ENCODE data around the gene ZCCHC2. TPM values are rescaled to one million over a fixed set of nuclear protein-coding genes. Genes with fewer than 3 reads are reported as not detected.
A peak's percentile ranks its signal among the peaks of the same experiment; 100 is the strongest.

ZCCHC2 gene
- total RNA-seq, 2 donors from 2014 or later: 14.4 to 16.9 TPM

- Histone ChIP-seq H3K4me3 (ENCODE audit: low read length) (no peak overlapping the region), H3K4me1 (ENCODE audit: control insufficient read depth, insufficient read depth, low read length) (no peaks in the 10 kb centered on the region), H3K9ac (ENCODE audit: extremely low read depth, low read length, poor library complexity, severe bottlenecking) (no peak overlapping the region), H3K27ac (ENCODE audit: low read depth, low read length) (no peak overlapping the region), H3K36me3 (ENCODE audit: control insufficient read depth, insufficient read depth, low read length) (no peaks in the 10 kb centered on the region), H3K27me3 (ENCODE audit: control insufficient read depth, insufficient read depth, low read length, poor library complexity, severe bottlenecking) (peaks cover 40% of the 10 kb centered on the region), H3K9me3 (ENCODE audit: control insufficient read depth, low read length) (no peaks in the 10 kb centered on the region)
- no peak overlapping the region for H3K27ac Mint-ChIP-seq
- 91 to 93% methylated on average over 2 to 7 of the region's 7 CpGs for WGBS, 2 experiments (ENCODE audit: insufficient coverage in 1 of 2, insufficient read length in 1 of 2)
- peaks cover 24% of the 10 kb centered on the region for H3K27me3 Mint-ChIP-seq (ENCODE audit: insufficient read depth)
- no peaks in the 10 kb centered on the region for H3K36me3 Mint-ChIP-seq (ENCODE audit: low read depth)
- H3K9me3 Mint-ChIP-seq: no peaks in the 10 kb centered on the region
- DNase-seq: no peak
- H3K4me1 Mint-ChIP-seq: peaks cover 21% of the 10 kb centered on the region
- TF ChIP-seq CTCF (conservative IDR thresholded peaks at IDR 0.05): no peak
- H3K4me3 Mint-ChIP-seq: no peak overlapping the region
These were observed 24.1 kb upstream of the ZCCHC2 start for GRCh38 chr18:62498616-62499262.

GRCh38 chr18:62499263-62499650 is 23.6 kb upstream of the ZCCHC2 start:
- TF ChIP-seq CTCF (conservative IDR thresholded peaks at IDR 0.05): no peak
- Histone ChIP-seq H3K4me3 (ENCODE audit: low read length) (no peak overlapping the region), H3K9me3 (ENCODE audit: control insufficient read depth, low read length) (no peaks in the 10 kb centered on the region), H3K27me3 (ENCODE audit: control insufficient read depth, insufficient read depth, low read length, poor library complexity, severe bottlenecking) (peaks cover 39% of the 10 kb centered on the region), H3K36me3 (ENCODE audit: control insufficient read depth, insufficient read depth, low read length) (no peaks in the 10 kb centered on the region), H3K27ac (ENCODE audit: low read depth, low read length) (no peak overlapping the region), H3K9ac (ENCODE audit: extremely low read depth, low read length, poor library complexity, severe bottlenecking) (no peak overlapping the region), H3K4me1 (ENCODE audit: control insufficient read depth, insufficient read depth, low read length) (no peaks in the 10 kb centered on the region)
- H3K4me3 Mint-ChIP-seq: no peak overlapping the region
- H3K36me3 Mint-ChIP-seq (ENCODE audit: low read depth): no peaks in the 10 kb centered on the region
- H3K4me1 Mint-ChIP-seq: peaks cover 20% of the 10 kb centered on the region
- H3K9me3 Mint-ChIP-seq: no peaks in the 10 kb centered on the region
- no peak for DNase-seq
- 84 to 91% methylated on average over 10 of the region's 10 CpGs for WGBS, 2 experiments (ENCODE audit: insufficient coverage in 1 of 2, insufficient read length in 1 of 2)
- H3K27ac Mint-ChIP-seq: peak overlapping the region; percentile 38
- H3K27me3 Mint-ChIP-seq (ENCODE audit: insufficient read depth): peaks cover 22% of the 10 kb centered on the region

DNA sequence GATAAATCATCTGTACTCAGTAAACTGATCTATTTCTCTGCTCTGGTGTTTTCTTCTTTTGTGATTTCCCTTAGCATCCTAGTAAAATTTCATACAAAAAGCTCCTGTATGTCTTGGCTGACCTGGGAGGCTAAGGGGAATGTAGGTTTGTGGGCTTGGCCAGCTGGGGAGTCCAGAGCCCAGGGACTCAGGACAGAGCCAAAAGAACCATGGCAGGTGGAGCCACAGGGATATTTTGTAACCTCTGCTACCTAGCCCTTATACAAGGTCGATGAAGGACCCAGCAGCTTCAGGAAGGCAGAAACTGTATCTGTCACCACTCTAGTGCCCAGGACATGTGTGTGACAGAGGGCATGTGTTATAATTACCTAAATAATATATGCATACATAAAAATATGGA is 22.7 kb upstream of the ZCCHC2 start:
- no peak for DNase-seq
- peaks cover 33% of the 10 kb centered on the region for H3K27me3 ChIP-seq (ENCODE audit: control insufficient read depth, insufficient read depth, low read length, poor library complexity, severe bottlenecking)

More for the DNA sequence above, 22.7 kb upstream of the ZCCHC2 start:
- H3K4me1 ChIP-seq (ENCODE audit: control insufficient read depth, insufficient read depth, low read length): no peaks in the 10 kb centered on the region
- peaks cover 18% of the 10 kb centered on the region for H3K27me3 Mint-ChIP-seq (ENCODE audit: insufficient read depth)
- H3K9me3 ChIP-seq (ENCODE audit: control insufficient read depth, low read length): no peaks in the 10 kb centered on the region
- WGBS, 2 experiments (ENCODE audit: insufficient coverage in 1 of 2, insufficient read length in 1 of 2): 100% methylated on average over 1 of the region's 1 CpG; no CpG with 5 or more reads in 1 of the 2 experiments
- H3K9me3 Mint-ChIP-seq: no peaks in the 10 kb centered on the region
- H3K27ac Mint-ChIP-seq: no peak overlapping the region
- no peaks in the 10 kb centered on the region for H3K36me3 Mint-ChIP-seq (ENCODE audit: low read depth)
- no peak overlapping the region for H3K27ac ChIP-seq (ENCODE audit: low read depth, low read length)
- no peak overlapping the region for H3K9ac ChIP-seq (ENCODE audit: extremely low read depth, low read length, poor library complexity, severe bottlenecking)
- H3K4me3 ChIP-seq (ENCODE audit: low read length): no peak overlapping the region
- no peak for TF ChIP-seq CTCF (conservative IDR thresholded peaks at IDR 0.05)
- H3K4me1 Mint-ChIP-seq: peaks cover 14% of the 10 kb centered on the region
- H3K4me3 Mint-ChIP-seq: no peak overlapping the region
- H3K36me3 ChIP-seq (ENCODE audit: control insufficient read depth, insufficient read depth, low read length): no peaks in the 10 kb centered on the region

Data from endodermal cell (in vitro differentiated cells).